CD14-positive monocyte (primary cell): ENCODE data around the gene IGSF8. TPM values are rescaled to one million over a fixed set of nuclear protein-coding genes. Genes with fewer than 3 reads are reported as not detected.
A peak's percentile ranks its signal among the peaks of the same experiment; 100 is the strongest.

Source experiments
- DNase-seq, 3 donors: peaks; one replicate each; pipeline ENCODE4 v3.0.0-alpha.2; 2011 to 2022
- H2AFZ ChIP-seq: 2 replicates; pipeline ENCODE4 v1.6.0; 2012; ENCODE audit warnings: mild to moderate bottlenecking, low read depth, low read length, inconsistent platforms; ENCODE audit not compliant: insufficient read depth, poor library complexity, severe bottlenecking
- H3K27ac ChIP-seq, 2 donors: 1 replicate in 1 of 2; 2 replicates in 1 of 2; pipeline ENCODE4 v1.5.1; 2012 to 2013; ENCODE audit warnings: low read length in 2 of 2, control low read depth in 1 of 2, inconsistent platforms in 1 of 2, low read depth in 1 of 2, mild to moderate bottlenecking in 1 of 2
- H3K27me3 ChIP-seq, 2 donors: one replicate each; pipeline versions ENCODE4 v1.6.0 to v1.6.1; 2011 to 2013; ENCODE audit warnings: low read length in 2 of 2; ENCODE audit not compliant: control insufficient read depth in 2 of 2, insufficient read depth in 2 of 2
- H3K36me3 ChIP-seq, 2 donors: replicated peaks in 1 of 2; 1 replicate in 1 of 2; 2 replicates in 1 of 2; pipeline versions ENCODE4 v1.5.1 to v1.6.1; 2012 to 2013; ENCODE audit warnings: low read length in 2 of 2, control low read depth in 1 of 2, inconsistent platforms in 1 of 2, mild to moderate bottlenecking in 1 of 2; ENCODE audit not compliant: insufficient read depth in 2 of 2, control insufficient read depth in 1 of 2
- H3K4me1 ChIP-seq, 2 donors: 1 replicate in 1 of 2; 2 replicates in 1 of 2; pipeline versions ENCODE4 v1.5.1 to v1.6.1; 2012 to 2013; ENCODE audit warnings: low read length in 2 of 2, control low read depth in 1 of 2, inconsistent platforms in 1 of 2, mild to moderate bottlenecking in 1 of 2, moderate library complexity in 1 of 2; ENCODE audit not compliant: insufficient read depth in 2 of 2, control insufficient read depth in 1 of 2
- H3K4me2 ChIP-seq: replicated peaks from 2 replicates; pipeline ENCODE3; 2012; ENCODE audit warnings: low read length, moderate library complexity, mild to moderate bottlenecking; ENCODE audit not compliant: poor library complexity, severe bottlenecking; ENCODE audit errors: extremely low read depth
- H3K4me3 ChIP-seq, 3 experiments: fragments of 200-600 bp in 1 of 3; sonication (generic) in 1 of 3; replicated peaks in 1 of 3; 1 replicate in 2 of 3; 2 replicates in 1 of 3; pipeline ENCODE4 v1.5.1; 2011 to 2013; ENCODE audit warnings: low read length in 3 of 3, mild to moderate bottlenecking in 3 of 3, control low read depth in 2 of 3, low read depth in 2 of 3, inconsistent platforms in 1 of 3, moderate library complexity in 1 of 3
- H3K79me2 ChIP-seq: 2 replicates; pipeline ENCODE4 v1.6.0; 2012; ENCODE audit warnings: mild to moderate bottlenecking, control low read depth, inconsistent platforms, low read length, moderate library complexity; ENCODE audit not compliant: insufficient read depth
- H3K9ac ChIP-seq: 2 replicates; pipeline ENCODE4 v1.6.0; 2017; ENCODE audit warnings: low read length, mild to moderate bottlenecking; ENCODE audit not compliant: insufficient read depth, poor library complexity, severe bottlenecking
- H3K9me3 ChIP-seq, 2 donors: replicated peaks in 1 of 2; 1 replicate in 1 of 2; 2 replicates in 1 of 2; pipeline versions ENCODE4 v1.5.1 to v1.6.1; 2012 to 2013; ENCODE audit warnings: low read length in 2 of 2, control low read depth in 1 of 2; ENCODE audit not compliant: control insufficient read depth in 1 of 2, insufficient read depth in 1 of 2
- H4K20me1 ChIP-seq: 2 replicates; pipeline ENCODE4 v1.6.0; 2012; ENCODE audit warnings: mild to moderate bottlenecking, low read length, control low read depth, moderate library complexity; ENCODE audit not compliant: insufficient read depth
- H3K27ac Mint-ChIP-seq, 7 donors: one replicate each; pipeline ENCODE4 v1.8.0; 2020; ENCODE audit warnings: mild to moderate bottlenecking in 7 of 7, mixed read lengths in 7 of 7, moderate library complexity in 6 of 7, inconsistent platforms in 2 of 7
- H3K27me3 Mint-ChIP-seq, 3 donors: one replicate each; pipeline ENCODE4 v1.8.0; 2021 to 2022; ENCODE audit warnings: low read depth in 3 of 3, mild to moderate bottlenecking in 3 of 3, mixed read lengths in 3 of 3, moderate library complexity in 3 of 3, inconsistent platforms in 1 of 3
- H3K36me3 Mint-ChIP-seq, 2 donors: one replicate each; pipeline ENCODE4 v1.8.0; 2020; ENCODE audit warnings: mixed read lengths in 2 of 2, inconsistent platforms in 1 of 2, mild to moderate bottlenecking in 1 of 2
- H3K4me1 Mint-ChIP-seq: one replicate; pipeline ENCODE4 v1.8.0; 2020; ENCODE audit warnings: mild to moderate bottlenecking, mixed read lengths
- H3K4me3 Mint-ChIP-seq, 2 donors: one replicate each; pipeline ENCODE4 v1.8.0; 2020; ENCODE audit warnings: mild to moderate bottlenecking in 2 of 2, mixed read lengths in 2 of 2, moderate library complexity in 1 of 2
- H3K9me3 Mint-ChIP-seq, 7 donors: one replicate each; pipeline ENCODE4 v1.8.0; 2020 to 2022; ENCODE audit warnings: mixed read lengths in 7 of 7, mild to moderate bottlenecking in 6 of 7, moderate library complexity in 6 of 7, inconsistent platforms in 2 of 7
- CTCF ChIP-seq: fragments of 200-600 bp; IDR thresholded peaks from one replicate; pipeline ENCODE4 v1.8.0; 2022; ENCODE audit warnings: antibody characterized with exemption, mild to moderate bottlenecking
- WGBS: methylation state at CpG from one replicate; pipeline ENCODE4 v1.1.5; 2013; ENCODE audit warnings: missing lambda C conversion rate; ENCODE audit not compliant: insufficient coverage; 5-methylcytosine and 5-hydroxymethylcytosine counted together
- intact Hi-C, 2 donors: fragments of 100-400 bp; cut with micrococcal nuclease; formaldehyde crosslinking; loops; one replicate each; pipeline versions ENCODE4 v1.15.0 to v1.15.1; 2023
- polyA plus RNA-seq, 3 donors: library from polyadenylated mRNA; depleted of rRNA in 1 of 3; unstranded in 2 of 3; stranded (reverse) in 1 of 3; fragments of 300-500 nt in 2 of 3; fragments of >200 nt in 1 of 3; fragmentation: Illumina TruSeq in 2 of 3; gene quantifications; 1 replicate in 2 of 3; 2 replicates in 1 of 3; pipeline ENCODE4 v1.2.3, GENCODE V29; 2012 to 2021

IGSF8 gene
- polyA plus RNA-seq, 3 donors, result 9.6 to 23.9 (median 10.8) TPM

- H3K79me2 ChIP-seq, result no peaks in the 10 kb centered on the region
- H3K27me3 Mint-ChIP-seq, result peaks cover 32 to 48% (median 46%) of the 10 kb centered on the region in 3 donors
- peaks cover 0 to 8% (median 2%) of the 10 kb centered on the region in 7 donors for H3K9me3 Mint-ChIP-seq
- peaks cover 20% of the 10 kb centered on the region for H3K4me1 Mint-ChIP-seq
- DNase-seq, result no peak
- intact Hi-C loops, result no loop called here
- no peak for TF ChIP-seq CTCF
- peak within 1 kb of the TSS; percentile 46 to 76 (median 52) for H3K4me3 ChIP-seq
- H4K20me1 ChIP-seq, result no peaks in the 10 kb centered on the region
- H3K9ac ChIP-seq, result peak within 1 kb of the TSS; percentile 30
- H3K36me3 Mint-ChIP-seq, result peaks cover 0 to 17% of the 10 kb centered on the region in 2 donors
- H3K27ac ChIP-seq, result no peak within 1 kb of the TSS
- no peaks in the 10 kb centered on the region for H3K36me3 ChIP-seq
- peak within 1 kb of the TSS; percentile 79 for H3K4me2 ChIP-seq
- 14% methylated on average over 31 of the region's 32 CpGs for WGBS
- peak within 1 kb of the TSS in 4 of 7 donors; percentile 19 to 58 (median 48) for H3K27ac Mint-ChIP-seq
- peaks cover 14 to 29% of the 10 kb centered on the region in 2 donors for H3K27me3 ChIP-seq
- peak within 1 kb of the TSS; percentile 94 to 99 for H3K4me3 Mint-ChIP-seq
- peak within 1 kb of the TSS; percentile 70 for H2AFZ ChIP-seq
- H3K4me1 ChIP-seq, result peaks cover 16 to 31% of the 10 kb centered on the region in 2 donors
- H3K9me3 ChIP-seq, result no peaks in the 10 kb centered on the region
Observed at GRCh38 chr1:160069460-160070231, 28.8 kb downstream of the IGSF8 start, which contains the start of gene KCNJ10. TSS of gene KCNJ10 (minus strand) at chr1:160070160. CDS start at chr1:160042532, 27,628 bp downstream.

- Histone ChIP-seq H3K4me3 (no peak overlapping the region), H3K79me2 (no peaks in the 10 kb centered on the region), H3K27me3 (peaks cover 14 to 29% of the 10 kb centered on the region in 2 donors), H3K4me2 (no peak overlapping the region), H3K36me3 (no peaks in the 10 kb centered on the region), H4K20me1 (no peaks in the 10 kb centered on the region), H2AFZ (no peak overlapping the region), H3K9me3 (no peaks in the 10 kb centered on the region), H3K27ac (no peak overlapping the region), H3K9ac (no peak overlapping the region), H3K4me1 (peaks cover 24 to 39% of the 10 kb centered on the region in 2 donors)
- DNase-seq, result no peak
- H3K27ac Mint-ChIP-seq, result no peak overlapping the region
- peaks cover 32 to 50% (median 46%) of the 10 kb centered on the region in 3 donors for H3K27me3 Mint-ChIP-seq
- WGBS, result 100% methylated on average over 2 of the region's 5 CpGs
- TF ChIP-seq CTCF, result no peak
- peaks cover 0 to 17% of the 10 kb centered on the region in 2 donors for H3K36me3 Mint-ChIP-seq
- peaks cover 20% of the 10 kb centered on the region for H3K4me1 Mint-ChIP-seq
- intact Hi-C loops, result no loop called here
- H3K9me3 Mint-ChIP-seq, result peaks cover 0 to 8% (median 0%) of the 10 kb centered on the region in 7 donors
- H3K4me3 Mint-ChIP-seq, result peak overlapping the region in 1 of 2 donors; percentile 21
Observed at GRCh38 chr1:160068225-160068624, 30.2 kb downstream of the IGSF8 start.
